SK-N-SH (cell line): ENCODE results near the gene CCDC47. TPM values are rescaled to one million over a fixed set of nuclear protein-coding genes. Genes with fewer than 3 reads are reported as not detected.

Experiments used
- CTCF ChIA-PET: fragments of 300-600, 350-600 bp; formaldehyde crosslinking; extraction: SDS; loops from one replicate; lab custom pipeline; 2021; lab: Yijun Ruan, JAX
- POLR2A ChIA-PET: fragments of 350-600 bp; sonication (Branson Sonifier 250); formaldehyde crosslinking; extraction: SDS; loops from one replicate; lab custom pipeline; 2020; ENCODE audit warnings: antibody characterized with exemption, inconsistent platforms; lab: Yijun Ruan, JAX
- DNase-seq: peaks from one replicate; pipeline ENCODE4 v3.0.0; 2012
- H2AFZ ChIP-seq: fragments of 200-600 bp; sonication (generic); 2 replicates; pipeline ENCODE4 v1.8.1; 2016; ENCODE audit warnings: antibody characterized with exemption, mild to moderate bottlenecking, low read depth
- H3F3A ChIP-seq: fragments of 200-600 bp; sonication (generic); replicated peaks from 2 replicates; pipeline ENCODE3; 2016; ENCODE audit warnings: antibody characterized with exemption, mild to moderate bottlenecking; ENCODE audit not compliant: insufficient read depth
- H3K27ac ChIP-seq, 2 experiments: fragments of 200-500 bp in 1 of 2; fragments of 200-600 bp in 1 of 2; sonication (Bioruptor generic) in 1 of 2; sonication (generic), shearing (Covaris generic) in 1 of 2; 2 replicates each; pipeline versions ENCODE4 v1.5.1 to v1.6.1; 2014 to 2016; ENCODE audit warnings: low read depth in 2 of 2, inconsistent platforms in 1 of 2, low read length in 1 of 2, mild to moderate bottlenecking in 1 of 2, mixed read lengths in 1 of 2
- H3K27me3 ChIP-seq: fragments of 200-600 bp; sonication (generic), shearing (Covaris generic); 2 replicates; pipeline ENCODE4 v1.6.1; 2016; ENCODE audit warnings: mixed run types; ENCODE audit not compliant: insufficient read depth
- H3K36me3 ChIP-seq, 2 experiments: fragments of 200-500 bp in 1 of 2; fragments of 200-600 bp in 1 of 2; sonication (Bioruptor generic) in 1 of 2; sonication (generic) in 1 of 2; replicated peaks in 1 of 2; 2 replicates each; pipeline versions ENCODE3 to v1.5.1; 2014 to 2016; ENCODE audit warnings: low read length in 1 of 2, mild to moderate bottlenecking in 1 of 2; ENCODE audit not compliant: insufficient read depth in 2 of 2, control insufficient read depth in 1 of 2
- H3K4me1 ChIP-seq, 2 experiments: fragments of 200-500 bp in 1 of 2; fragments of 200-600 bp in 1 of 2; sonication (Bioruptor generic) in 1 of 2; sonication (generic), shearing (Covaris generic) in 1 of 2; 2 replicates each; pipeline versions ENCODE4 v1.5.1 to v1.6.1; 2014 to 2016; ENCODE audit warnings: low read depth in 1 of 2, low read length in 1 of 2, mixed run types in 1 of 2; ENCODE audit not compliant: insufficient read depth in 2 of 2, control insufficient read depth in 1 of 2
- H3K4me2 ChIP-seq: fragments of 200-600 bp; sonication (generic), shearing (Covaris generic); 2 replicates; pipeline ENCODE4 v1.6.1; 2017; ENCODE audit warnings: mixed run types
- H3K4me3 ChIP-seq, 2 experiments: fragments of 200-500 bp in 1 of 2; fragments of 200-600 bp in 1 of 2; sonication (Bioruptor generic) in 1 of 2; sonication (generic), shearing (Covaris generic) in 1 of 2; 2 replicates each; pipeline versions ENCODE4 v1.5.1 to v1.8.1; 2014 to 2016; ENCODE audit warnings: low read depth in 2 of 2, inconsistent platforms in 1 of 2, low read length in 1 of 2, mild to moderate bottlenecking in 1 of 2, mixed read lengths in 1 of 2, moderate library complexity in 1 of 2
- H3K79me2 ChIP-seq: fragments of 200-600 bp; sonication (generic); 2 replicates; pipeline ENCODE4 v1.8.1; 2017; ENCODE audit warnings: mild to moderate bottlenecking; ENCODE audit not compliant: insufficient read depth
- H3K9ac ChIP-seq: fragments of 200-600 bp; sonication (generic); 2 replicates; pipeline ENCODE4 v1.6.1; 2017; ENCODE audit warnings: mixed run types
- H3K9me2 ChIP-seq: fragments of 200-600 bp; sonication (generic); 2 replicates; pipeline ENCODE4 v1.6.1; 2017; ENCODE audit warnings: mixed run types
- H3K9me3 ChIP-seq: fragments of 200-600 bp; sonication (generic); 2 replicates; pipeline ENCODE4 v1.6.1; 2017; ENCODE audit warnings: mixed run types, mild to moderate bottlenecking, moderate library complexity
- H4K20me1 ChIP-seq: fragments of 200-600 bp; sonication (generic); 2 replicates; pipeline ENCODE4 v1.6.1; 2017; ENCODE audit warnings: mild to moderate bottlenecking, mixed run types; ENCODE audit not compliant: insufficient read depth
- CHD2 ChIP-seq: fragments of 150-350 bp; IDR thresholded peaks from 2 replicates; pipeline ENCODE4 v1.6.1; 2018; ENCODE audit warnings: low read length; ENCODE audit not compliant: partially characterized antibody
- CTCF ChIP-seq: fragments of 200-600 bp; sonication (generic); IDR thresholded peaks from 2 replicates; pipeline ENCODE4 v1.6.1; 2017; ENCODE audit warnings: antibody characterized with exemption, mild to moderate bottlenecking, moderate library complexity
- ELF1 ChIP-seq: IDR thresholded peaks from 2 replicates; pipeline ENCODE4 v1.4.0; 2012
- FOSL2 ChIP-seq: IDR thresholded peaks from 2 replicates; pipeline ENCODE4 v1.4.0; 2012; ENCODE audit warnings: low read depth, mild to moderate bottlenecking, moderate library complexity, borderline replicate concordance
- FOXM1 ChIP-seq: IDR thresholded peaks from 2 replicates; pipeline ENCODE4 v1.4.0; 2012; ENCODE audit warnings: low read depth, mild to moderate bottlenecking
- IRF3 ChIP-seq: fragments of 150-350 bp; IDR thresholded peaks from 2 replicates; pipeline ENCODE4 v1.6.1; 2016; ENCODE audit warnings: mild to moderate bottlenecking, low read depth, low read length
- MEF2A ChIP-seq: IDR thresholded peaks from 2 replicates; pipeline ENCODE4 v1.4.0; 2012; ENCODE audit warnings: low read depth, borderline replicate concordance
- NFIC ChIP-seq: IDR thresholded peaks from 2 replicates; pipeline ENCODE4 v1.4.0; 2012; ENCODE audit warnings: borderline replicate concordance
- NRF1 ChIP-seq: IDR thresholded peaks from 2 replicates; pipeline ENCODE4 v1.6.1; 2012; ENCODE audit warnings: low read depth, mild to moderate bottlenecking, low read length
- POLR2AphosphoS5 ChIP-seq: IDR thresholded peaks from 2 replicates; pipeline ENCODE4 v1.6.1; 2012; ENCODE audit warnings: low read depth, low read length
- RAD21 ChIP-seq: IDR thresholded peaks from 2 replicates; pipeline ENCODE4 v1.6.1; 2012; ENCODE audit warnings: mild to moderate bottlenecking, low read length
- RCOR1 ChIP-seq: fragments of 150-350 bp; IDR thresholded peaks from 2 replicates; pipeline ENCODE4 v1.6.1; 2017; ENCODE audit warnings: antibody characterized with exemption, low read length
- RFX5 ChIP-seq: IDR thresholded peaks from 2 replicates; pipeline ENCODE4 v1.6.1; 2012; ENCODE audit warnings: mild to moderate bottlenecking, improper control_type of control experiment, low read length
- SIN3A ChIP-seq: IDR thresholded peaks from 2 replicates; pipeline ENCODE4 v1.6.1; 2012; ENCODE audit warnings: low read depth, mild to moderate bottlenecking, low read length, moderate library complexity, borderline replicate concordance
- SMC3 ChIP-seq: IDR thresholded peaks from 2 replicates; pipeline ENCODE4 v1.6.1; 2012; ENCODE audit warnings: low read depth, low read length, improper control_type of control experiment
- TEAD4 ChIP-seq: IDR thresholded peaks from 2 replicates; pipeline ENCODE4 v1.4.0; 2012; ENCODE audit warnings: mild to moderate bottlenecking, borderline replicate concordance; ENCODE audit not compliant: insufficient read depth
- ZBTB33 ChIP-seq: IDR thresholded peaks from 2 replicates; pipeline ENCODE4 v1.4.0; 2012; ENCODE audit warnings: low read depth, borderline replicate concordance
- WGBS: methylation state at CpG from one replicate; pipeline ENCODE4 v1.1.6; 2017; ENCODE audit warnings: low lambda C conversion rate; 5-methylcytosine and 5-hydroxymethylcytosine counted together
- polyA plus RNA-seq, 3 experiments: library from polyadenylated mRNA; depleted of rRNA; stranded (reverse); fragments of >200 nt; gene quantifications; 2 replicates each; pipeline ENCODE4 v1.2.3, GENCODE V29; 2012

The CCDC47 gene
- polyA plus RNA-seq, 1 of the 3 experiments (the other 2 are of a cell fraction): 76.6 TPM

GRCh38 chr17:63792055-63792729 is 18.8 kb upstream of the CCDC47 start:
- Histone ChIP-seq H4K20me1 (peaks cover 35% of the 10 kb centered on the region), H3K27ac (no peak overlapping the region), H3K36me3 (peaks cover 65 to 97% of the 10 kb centered on the region in 2 experiments), H3F3A (peaks cover 12% of the 10 kb centered on the region), H3K79me2 (peaks cover 99% of the 10 kb centered on the region), H3K4me2 (no peak overlapping the region), H3K9ac (no peak overlapping the region), H3K4me3 (no peak overlapping the region), H3K27me3 (no peaks in the 10 kb centered on the region), H3K4me1 (no peaks in the 10 kb centered on the region; a peak in 1 of 4 replicates), H2AFZ (no peak overlapping the region), H3K9me3 (no peaks in the 10 kb centered on the region), H3K9me2 (no peaks in the 10 kb centered on the region)
- no peak for TF ChIP-seq ZBTB33
- no peak for TF ChIP-seq NRF1
- no peak for TF ChIP-seq RFX5
- TF ChIP-seq RCOR1: no peak
- no peak for TF ChIP-seq FOXM1
- TF ChIP-seq RAD21: no peak
- 95% methylated on average over 3 of the region's 3 CpGs for WGBS
- POLR2A ChIA-PET: interaction anchor here (0.6 kb wide), 1 partner anchor 34 kb away, joined by 3 read pairs; no protein-coding TSS in a partner anchor
- CTCF ChIA-PET: interaction anchor here (1.0 to 2.2 kb wide), 6 partner anchors 8 to 42 kb away, joined by 3 to 7 read pairs (median 5); partner anchors contain the start of genes CCDC47 and DDX42
- DNase-seq: no peak

- no peak overlapping the region for H3K27ac ChIP-seq
- H3K27me3 ChIP-seq: no peaks in the 10 kb centered on the region
- no peaks in the 10 kb centered on the region for H3K9me2 ChIP-seq
- peaks cover 53% of the 10 kb centered on the region for H4K20me1 ChIP-seq
- no peaks in the 10 kb centered on the region for H3K9me3 ChIP-seq
- no peak for TF ChIP-seq TEAD4
- no peak for TF ChIP-seq SMC3
- no peak for TF ChIP-seq CTCF
- TF ChIP-seq NFIC: no peak
- no peak for TF ChIP-seq SIN3A
- no peak for TF ChIP-seq FOXM1
- no peak for TF ChIP-seq CHD2
- TF ChIP-seq RCOR1: no peak
- no peak for TF ChIP-seq FOSL2
- TF ChIP-seq MEF2A: no peak
- no peak for TF ChIP-seq POLR2AphosphoS5
- no peak for TF ChIP-seq RFX5
- TF ChIP-seq ZBTB33: no peak
- no peak for TF ChIP-seq IRF3
- TF ChIP-seq ELF1: no peak
- H3K4me2 ChIP-seq: no peak overlapping the region
- peaks cover 20% of the 10 kb centered on the region for H3F3A ChIP-seq
- H3K4me3 ChIP-seq: no peak overlapping the region
- ChIA-PET CTCF (interaction anchor here (1.0 to 1.3 kb wide), 3 partner anchors 34 to 44 kb away, joined by 3 read pairs; no protein-coding TSS in a partner anchor), POLR2A (interaction anchor here (1.1 kb wide), 1 partner anchor 16 kb away, joined by 3 read pairs; the partner anchor contains the start of genes CCDC47 and DDX42)
- H3K9ac ChIP-seq: no peak overlapping the region
- H3K79me2 ChIP-seq: peaks cover 99% of the 10 kb centered on the region
- H2AFZ ChIP-seq: no peak overlapping the region
- DNase-seq: no peak
- peaks cover 0 to 4% of the 10 kb centered on the region in 2 experiments; a peak in 2 of 4 replicates for H3K4me1 ChIP-seq
- peaks cover 48 to 88% of the 10 kb centered on the region in 2 experiments for H3K36me3 ChIP-seq
- 92% methylated on average over 6 of the region's 6 CpGs for WGBS
These were observed 16.7 kb upstream of the CCDC47 start for GRCh38 chr17:63790057-63790456.
